Measurements from ENCODE around the gene AP5S1. TPM values are rescaled to one million over a fixed set of nuclear protein-coding genes. Genes with fewer than 3 reads are reported as not detected.

The AP5S1 gene
- total and polyA plus RNA-seq, 10 of the 15 experiments (the other 5 are each of a cell fraction or from before 2014, with no cell fraction given) = 3.8 to 13.2 (median 7.8) TPM

DNA sequence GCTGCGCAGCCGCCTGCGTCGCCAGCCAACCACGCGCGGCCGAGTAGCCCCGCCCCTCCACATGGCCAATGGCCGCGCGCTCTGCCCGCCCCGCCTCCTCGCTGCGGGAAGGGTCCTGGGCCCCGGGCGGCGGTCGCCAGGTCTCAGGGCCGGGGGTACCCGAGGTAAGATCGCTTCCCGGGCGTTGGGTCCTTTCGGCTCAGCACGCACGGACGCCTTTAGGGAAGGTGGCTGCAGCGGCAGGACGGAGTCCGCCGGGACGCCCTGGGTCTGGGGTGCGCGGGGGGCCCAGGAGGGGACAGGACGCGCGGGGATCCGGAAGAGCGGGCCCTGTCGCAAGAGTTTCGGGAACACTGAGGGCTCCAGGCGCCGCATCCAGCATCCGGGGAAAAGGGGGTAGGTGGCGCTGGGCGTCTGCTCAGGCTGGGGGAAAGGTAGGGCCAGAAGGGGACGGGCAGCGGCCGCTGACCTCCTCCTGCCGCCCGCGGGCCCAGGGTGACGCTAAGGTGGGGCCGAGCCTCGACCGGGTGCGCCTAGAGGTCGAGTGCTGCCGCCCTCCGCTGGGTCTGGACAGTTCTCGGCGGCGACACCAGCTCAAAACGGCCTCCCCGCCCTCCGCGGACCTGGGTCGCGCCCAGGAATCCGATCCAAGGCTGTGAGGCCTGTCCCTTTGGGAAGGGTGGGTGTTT lies 26.5 kb downstream of the AP5S1 start, which contains the start of gene MAVS:
MAVS (plus strand) TSS at position 95 of the 689 bp plus-strand sequence. CDS start 7,791 bp downstream, outside the sequence.
- no peaks in the 10 kb centered on the region for H3K9me3 ChIP-seq (replicated peaks; ENCODE audit: control insufficient read depth, insufficient read depth, low read length)
- in situ Hi-C loops (cut with MboI) (no loop called here), intact Hi-C loops (cut with micrococcal nuclease; ENCODE audit: unreplicated experiment) (loop anchor here (2.0 kb wide), 2 partner anchors 26 to 52 kb away; partner anchors contain the start of gene AP5S1)
- DNase-seq (ENCODE audit: low read depth, low spot score) (peak; percentile 36), ATAC-seq (peak; percentile 98), FAIRE-seq (no peak)
- no TSS peak for BruUV-seq (replicated peaks)
- ChIA-PET RAD21 (ENCODE audit: unreplicated experiment) (no interaction called here), POLR2A (no interaction called here), CTCF (interaction anchor here (0.6 to 0.8 kb wide), 2 partner anchors 26 to 94 kb away, joined by 3 read pairs; partner anchors contain the start of gene AP5S1), SMC1A (ENCODE audit: uncharacterized antibody, unreplicated experiment) (no interaction called here)
- H3K79me2 ChIP-seq (ENCODE audit: control insufficient read depth, insufficient read depth, low read length) = peaks cover 29% of the 10 kb centered on the region
- H3K27ac ChIP-seq (ENCODE audit: control insufficient read depth, insufficient read depth) = peak within 1 kb of the TSS; percentile 79
- no peaks in the 10 kb centered on the region for H4K20me1 ChIP-seq (ENCODE audit: control insufficient read depth, insufficient read depth)
- peak within 1 kb of the TSS; percentile 88 for H3K9ac ChIP-seq (ENCODE audit: control insufficient read depth, insufficient read depth, low read length)
- no peaks in the 10 kb centered on the region for H3K27me3 ChIP-seq (replicated peaks in 1 of 2; ENCODE audit: control insufficient read depth in 2 of 2, insufficient read depth in 2 of 2, low read length in 1 of 2)
- H3K36me3 ChIP-seq (ENCODE audit: control insufficient read depth in 2 of 2, insufficient read depth in 2 of 2, low read length in 1 of 2) = no peaks in the 10 kb centered on the region
- H3K4me2 ChIP-seq (ENCODE audit: control insufficient read depth, insufficient read depth) = peak within 1 kb of the TSS; percentile 95
- H3K4me3 ChIP-seq = peak within 1 kb of the TSS; percentile 87
- 2% methylated on average over 67 of the region's 72 CpGs for WGBS (ENCODE audit: insufficient coverage, insufficient replicate concordance, low lambda C conversion rate, missing lambda C conversion rate)
- H3K4me1 ChIP-seq (ENCODE audit: control insufficient read depth, insufficient read depth, low read length) = peaks cover 10% of the 10 kb centered on the region
- peak within 1 kb of the TSS; percentile 86 for H2AFZ ChIP-seq (ENCODE audit: control insufficient read depth, low read depth, low read length)
- TF ChIP-seq, protein P1, sequence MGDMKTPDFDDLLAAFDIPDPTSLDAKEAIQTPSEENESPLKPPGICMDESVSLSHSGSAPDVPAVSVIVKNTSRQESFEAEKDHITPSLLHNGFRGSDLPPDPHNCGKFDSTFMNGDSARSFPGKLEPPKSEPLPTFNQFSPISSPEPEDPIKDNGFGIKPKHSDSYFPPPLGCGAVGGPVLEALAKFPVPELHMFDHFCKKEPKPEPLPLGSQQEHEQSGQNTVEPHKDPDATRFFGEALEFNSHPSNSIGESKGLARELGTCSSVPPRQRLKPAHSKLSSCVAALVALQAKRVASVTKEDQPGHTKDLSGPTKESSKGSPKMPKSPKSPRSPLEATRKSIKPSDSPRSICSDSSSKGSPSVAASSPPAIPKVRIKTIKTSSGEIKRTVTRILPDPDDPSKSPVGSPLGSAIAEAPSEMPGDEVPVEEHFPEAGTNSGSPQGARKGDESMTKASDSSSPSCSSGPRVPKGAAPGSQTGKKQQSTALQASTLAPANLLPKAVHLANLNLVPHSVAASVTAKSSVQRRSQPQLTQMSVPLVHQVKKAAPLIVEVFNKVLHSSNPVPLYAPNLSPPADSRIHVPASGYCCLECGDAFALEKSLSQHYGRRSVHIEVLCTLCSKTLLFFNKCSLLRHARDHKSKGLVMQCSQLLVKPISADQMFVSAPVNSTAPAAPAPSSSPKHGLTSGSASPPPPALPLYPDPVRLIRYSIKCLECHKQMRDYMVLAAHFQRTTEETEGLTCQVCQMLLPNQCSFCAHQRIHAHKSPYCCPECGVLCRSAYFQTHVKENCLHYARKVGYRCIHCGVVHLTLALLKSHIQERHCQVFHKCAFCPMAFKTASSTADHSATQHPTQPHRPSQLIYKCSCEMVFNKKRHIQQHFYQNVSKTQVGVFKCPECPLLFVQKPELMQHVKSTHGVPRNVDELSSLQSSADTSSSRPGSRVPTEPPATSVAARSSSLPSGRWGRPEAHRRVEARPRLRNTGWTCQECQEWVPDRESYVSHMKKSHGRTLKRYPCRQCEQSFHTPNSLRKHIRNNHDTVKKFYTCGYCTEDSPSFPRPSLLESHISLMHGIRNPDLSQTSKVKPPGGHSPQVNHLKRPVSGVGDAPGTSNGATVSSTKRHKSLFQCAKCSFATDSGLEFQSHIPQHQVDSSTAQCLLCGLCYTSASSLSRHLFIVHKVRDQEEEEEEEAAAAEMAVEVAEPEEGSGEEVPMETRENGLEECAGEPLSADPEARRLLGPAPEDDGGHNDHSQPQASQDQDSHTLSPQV (IDR thresholded peaks at IDR 0.05) = no peak
- TF ChIP-seq MTA2 (IDR thresholded peaks at IDR 0.05; ENCODE audit: low read depth) = no peak
- peak; percentile 81 for TF ChIP-seq NFYB (IDR thresholded peaks at IDR 0.05; ENCODE audit: insufficient read depth, low read depth, low read length)
- TF ChIP-seq, protein P2, sequence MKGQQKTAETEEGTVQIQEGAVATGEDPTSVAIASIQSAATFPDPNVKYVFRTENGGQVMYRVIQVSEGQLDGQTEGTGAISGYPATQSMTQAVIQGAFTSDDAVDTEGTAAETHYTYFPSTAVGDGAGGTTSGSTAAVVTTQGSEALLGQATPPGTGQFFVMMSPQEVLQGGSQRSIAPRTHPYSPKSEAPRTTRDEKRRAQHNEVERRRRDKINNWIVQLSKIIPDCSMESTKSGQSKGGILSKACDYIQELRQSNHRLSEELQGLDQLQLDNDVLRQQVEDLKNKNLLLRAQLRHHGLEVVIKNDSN (IDR thresholded peaks at IDR 0.05; ENCODE audit: borderline replicate concordance, extremely low read length, insufficient read depth, low read depth, low read length) = peak; percentile 7
- peak in 1 of 2 experiments; percentile 24; a peak in 1 of 4 replicates for TF ChIP-seq BHLHE40 (IDR thresholded peaks at IDR 0.05; ENCODE audit: borderline replicate concordance in 1 of 2, low read depth in 2 of 2, low read length in 1 of 2)
- peak; percentile 82 for TF ChIP-seq NRF1 (conservative IDR thresholded peaks at IDR 0.05; ENCODE audit: low read depth, low read length)
- TF ChIP-seq ETV6 (conservative IDR thresholded peaks at IDR 0.05 in 1 of 2, IDR thresholded peaks at IDR 0.05 in 1 of 2; ENCODE audit: borderline replicate concordance in 1 of 2, low read depth in 1 of 2) = 0 out of 4 replicates have a peak, but pooled peaks of 1 of the 2 experiments have one; percentile 9
- TF ChIP-seq CHD4 (IDR thresholded peaks at IDR 0.05) = no peak
- TF ChIP-seq, protein P3, sequence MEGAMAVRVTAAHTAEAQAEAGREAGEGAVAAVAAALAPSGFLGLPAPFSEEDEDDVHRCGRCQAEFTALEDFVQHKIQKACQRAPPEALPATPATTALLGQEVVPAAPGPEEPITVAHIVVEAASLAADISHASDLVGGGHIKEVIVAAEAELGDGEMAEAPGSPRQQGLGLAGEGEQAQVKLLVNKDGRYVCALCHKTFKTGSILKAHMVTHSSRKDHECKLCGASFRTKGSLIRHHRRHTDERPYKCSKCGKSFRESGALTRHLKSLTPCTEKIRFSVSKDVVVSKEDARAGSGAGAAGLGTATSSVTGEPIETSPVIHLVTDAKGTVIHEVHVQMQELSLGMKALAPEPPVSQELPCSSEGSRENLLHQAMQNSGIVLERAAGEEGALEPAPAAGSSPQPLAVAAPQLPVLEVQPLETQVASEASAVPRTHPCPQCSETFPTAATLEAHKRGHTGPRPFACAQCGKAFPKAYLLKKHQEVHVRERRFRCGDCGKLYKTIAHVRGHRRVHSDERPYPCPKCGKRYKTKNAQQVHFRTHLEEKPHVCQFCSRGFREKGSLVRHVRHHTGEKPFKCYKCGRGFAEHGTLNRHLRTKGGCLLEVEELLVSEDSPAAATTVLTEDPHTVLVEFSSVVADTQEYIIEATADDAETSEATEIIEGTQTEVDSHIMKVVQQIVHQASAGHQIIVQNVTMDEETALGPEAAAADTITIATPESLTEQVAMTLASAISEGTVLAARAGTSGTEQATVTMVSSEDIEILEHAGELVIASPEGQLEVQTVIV (IDR thresholded peaks at IDR 0.05; ENCODE audit: borderline replicate concordance, partially characterized antibody) = peak; percentile 45
- peak; percentile 75; the same call in 1 of the 2 replicates for TF ChIP-seq CBFB (IDR thresholded peaks at IDR 0.05; ENCODE audit: low read depth)
- 0 out of 2 replicates have a peak, but pooled peaks have one; percentile 50 for TF ChIP-seq TCF3 (IDR thresholded peaks at IDR 0.05; ENCODE audit: borderline replicate concordance, insufficient read depth, low read depth, low read length)
- peak; percentile 84 for TF ChIP-seq YY1 (IDR thresholded peaks at IDR 0.05; ENCODE audit: low read depth, low read length)
- TF ChIP-seq POLR2AphosphoS2 (IDR thresholded peaks at IDR 0.05; ENCODE audit: low read depth, low read length) = 0 out of 2 replicates have a peak, but pooled peaks have one; percentile 38
- TF ChIP-seq TAF1 (IDR thresholded peaks at IDR 0.05; ENCODE audit: borderline replicate concordance, low read depth, low read length) = peak; percentile 82; the same call in 1 of the 2 replicates
